Trophoblast cell (in vitro differentiated cells and primary cell): ENCODE results near the gene C3orf80.

ENCODE experiments used
- DNase-seq, 2 donors: peaks; one replicate each; pipeline ENCODE4 v3.0.0-alpha.2; 2016
- H2AFZ ChIP-seq: 2 replicates; pipeline ENCODE4 v1.6.1; 2013; ENCODE audit warnings: low read length, moderate library complexity, mild to moderate bottlenecking; ENCODE audit not compliant: insufficient read depth, poor library complexity
- H2AK5ac ChIP-seq: 2 replicates; pipeline ENCODE4 v1.6.1; 2013; ENCODE audit warnings: mild to moderate bottlenecking, low read length
- H2BK120ac ChIP-seq: 2 replicates; pipeline ENCODE4 v1.6.1; 2013; ENCODE audit warnings: low read length, mild to moderate bottlenecking, moderate library complexity; ENCODE audit not compliant: insufficient read depth, poor library complexity
- H2BK12ac ChIP-seq: 2 replicates; pipeline ENCODE4 v1.6.1; 2013; ENCODE audit warnings: mild to moderate bottlenecking, low read length, moderate library complexity
- H2BK5ac ChIP-seq: 2 replicates; pipeline ENCODE4 v1.6.1; 2013; ENCODE audit warnings: low read length, low read depth, moderate library complexity, mild to moderate bottlenecking; ENCODE audit not compliant: poor library complexity
- H3K14ac ChIP-seq: 2 replicates; pipeline ENCODE4 v1.6.1; 2013; ENCODE audit warnings: mild to moderate bottlenecking, low read length
- H3K18ac ChIP-seq: 2 replicates; pipeline ENCODE4 v1.6.1; 2013; ENCODE audit warnings: mild to moderate bottlenecking, low read length
- H3K23ac ChIP-seq: 2 replicates; pipeline ENCODE4 v1.6.1; 2013; ENCODE audit warnings: low read length
- H3K27ac ChIP-seq: 2 replicates; pipeline ENCODE4 v1.5.1; 2013; ENCODE audit warnings: low read depth, mild to moderate bottlenecking, inconsistent platforms, low read length, moderate library complexity
- H3K27me3 ChIP-seq: 2 replicates; pipeline ENCODE4 v1.6.1; 2013; ENCODE audit warnings: inconsistent platforms, mild to moderate bottlenecking, low read length, moderate library complexity; ENCODE audit not compliant: insufficient read depth
- H3K36me3 ChIP-seq, 2 experiments: 1 replicate in 1 of 2; 2 replicates in 1 of 2; pipeline ENCODE4 v1.6.1; 2013; ENCODE audit warnings: low read length in 2 of 2, mild to moderate bottlenecking in 2 of 2, moderate library complexity in 1 of 2; ENCODE audit not compliant: insufficient read depth in 2 of 2, control insufficient read depth in 1 of 2
- H3K4ac ChIP-seq: 2 replicates; pipeline ENCODE4 v1.6.1; 2013; ENCODE audit warnings: low read depth, mild to moderate bottlenecking, low read length, moderate library complexity
- H3K4me1 ChIP-seq, 2 experiments: 1 replicate in 1 of 2; 2 replicates in 1 of 2; pipeline ENCODE4 v1.6.1; 2013; ENCODE audit warnings: low read length in 2 of 2, mild to moderate bottlenecking in 2 of 2, moderate library complexity in 1 of 2; ENCODE audit not compliant: insufficient read depth in 2 of 2, control insufficient read depth in 1 of 2
- H3K4me2 ChIP-seq: 2 replicates; pipeline ENCODE4 v1.6.1; 2013; ENCODE audit warnings: inconsistent platforms, mild to moderate bottlenecking, low read length, moderate library complexity
- H3K4me3 ChIP-seq: 2 replicates; pipeline ENCODE4 v1.5.1; 2013; ENCODE audit warnings: mild to moderate bottlenecking, low read depth, low read length, inconsistent platforms
- H3K79me1 ChIP-seq: one replicate; pipeline ENCODE4 v1.6.1; 2013; ENCODE audit warnings: low read length
- H3K79me2 ChIP-seq: 2 replicates; pipeline ENCODE4 v1.6.1; 2013; ENCODE audit warnings: low read length, mild to moderate bottlenecking; ENCODE audit not compliant: control insufficient read depth, insufficient read depth, poor library complexity
- H3K9ac ChIP-seq: 2 replicates; pipeline ENCODE4 v1.6.1; 2013; ENCODE audit warnings: mild to moderate bottlenecking, low read length
- H3K9me3 ChIP-seq: 2 replicates; pipeline ENCODE4 v1.6.1; 2013; ENCODE audit warnings: low read depth, mild to moderate bottlenecking, control low read depth, inconsistent platforms, low read length; ENCODE audit not compliant: insufficient read depth
- H4K12ac ChIP-seq: 2 replicates; pipeline ENCODE4 v1.6.1; 2013; ENCODE audit warnings: low read depth, mild to moderate bottlenecking, low read length, moderate library complexity
- H4K8ac ChIP-seq: 2 replicates; pipeline ENCODE4 v1.6.1; 2013; ENCODE audit warnings: low read depth, mild to moderate bottlenecking, low read length, moderate library complexity
- H4K91ac ChIP-seq: one replicate; pipeline ENCODE4 v1.6.1; 2013; ENCODE audit warnings: low read depth, mild to moderate bottlenecking, low read length, moderate library complexity
- WGBS: extraction: QIAGEN DNeasy Blood & Tissue Kit; methylation state at CpG from one replicate; pipeline ENCODE4 v1.1.7; 2013; ENCODE audit warnings: missing lambda C conversion rate; ENCODE audit not compliant: insufficient read length, insufficient coverage; ENCODE audit errors: extremely low coverage; 5-methylcytosine and 5-hydroxymethylcytosine counted together

The C3orf80 gene

GRCh38 chr3:160220038-160220437 is 5.2 kb upstream of the C3orf80 start:
- no peak overlapping the region for H2BK120ac ChIP-seq
- no CpG with 5 or more reads among the region's 2 CpGs for WGBS
- H3K36me3 ChIP-seq = no peaks in the 10 kb centered on the region
- H4K12ac ChIP-seq = no peak overlapping the region
- H3K14ac ChIP-seq = no peak overlapping the region
- no peak overlapping the region for H3K27ac ChIP-seq
- H3K18ac ChIP-seq = no peak overlapping the region
- no peaks in the 10 kb centered on the region for H3K79me1 ChIP-seq
- no peak overlapping the region for H4K8ac ChIP-seq
- H3K4ac ChIP-seq = no peak overlapping the region
- H3K4me3 ChIP-seq = no peak overlapping the region
- H2BK12ac ChIP-seq = no peak overlapping the region
- H3K79me2 ChIP-seq = no peaks in the 10 kb centered on the region
- no peaks in the 10 kb centered on the region for H3K9me3 ChIP-seq
- peaks cover 2 to 3% of the 10 kb centered on the region in 2 experiments for H3K4me1 ChIP-seq
- no peak overlapping the region for H2BK5ac ChIP-seq
- no peak overlapping the region for H4K91ac ChIP-seq
- H3K27me3 ChIP-seq = peaks cover 13% of the 10 kb centered on the region
- no peak for DNase-seq
- H3K23ac ChIP-seq = no peak overlapping the region
- no peak overlapping the region for H3K4me2 ChIP-seq
- no peak overlapping the region for H3K9ac ChIP-seq
- H2AFZ ChIP-seq = no peak overlapping the region
- H2AK5ac ChIP-seq = no peak overlapping the region

GRCh38 chr3:160221019-160221418 is 4.2 kb upstream of the C3orf80 start:
- Histone ChIP-seq H3K14ac (no peak overlapping the region), H4K91ac (no peak overlapping the region), H3K27ac (no peak overlapping the region), H2BK5ac (no peak overlapping the region), H3K4me3 (no peak overlapping the region), H2AK5ac (no peak overlapping the region), H3K9me3 (no peaks in the 10 kb centered on the region), H2BK120ac (no peak overlapping the region), H3K27me3 (peaks cover 23% of the 10 kb centered on the region), H4K12ac (no peak overlapping the region), H3K36me3 (no peaks in the 10 kb centered on the region), H4K8ac (no peak overlapping the region), H3K18ac (no peak overlapping the region), H2AFZ (no peak overlapping the region), H3K23ac (no peak overlapping the region), H2BK12ac (no peak overlapping the region), H3K9ac (no peak overlapping the region), H3K4me2 (no peak overlapping the region), H3K79me1 (no peaks in the 10 kb centered on the region), H3K79me2 (no peaks in the 10 kb centered on the region), H3K4ac (no peak overlapping the region), H3K4me1 (peaks cover 4 to 10% of the 10 kb centered on the region in 2 experiments)
- WGBS = no CpG with 5 or more reads among the region's 2 CpGs
- DNase-seq = no peak

GRCh38 chr3:160224256-160224655 is 966 bp upstream of the C3orf80 start:
- no peaks in the 10 kb centered on the region for H3K79me2 ChIP-seq
- no peak overlapping the region for H3K4me2 ChIP-seq
- no peak overlapping the region for H2AFZ ChIP-seq
- H3K4ac ChIP-seq = no peak overlapping the region
- no peak overlapping the region for H2BK5ac ChIP-seq
- no peak overlapping the region for H3K9ac ChIP-seq
- H3K4me3 ChIP-seq = no peak overlapping the region
- H3K9me3 ChIP-seq = no peaks in the 10 kb centered on the region
- H3K27ac ChIP-seq = no peak overlapping the region
- H3K27me3 ChIP-seq = peaks cover 34% of the 10 kb centered on the region
- peaks cover 9 to 18% of the 10 kb centered on the region in 2 experiments for H3K4me1 ChIP-seq
- no peak overlapping the region for H3K18ac ChIP-seq
- H4K8ac ChIP-seq = no peak overlapping the region
- H3K23ac ChIP-seq = no peak overlapping the region
- H4K12ac ChIP-seq = no peak overlapping the region
- no CpG with 5 or more reads among the region's 12 CpGs for WGBS
- no peaks in the 10 kb centered on the region for H3K36me3 ChIP-seq
- no peak for DNase-seq
- H3K14ac ChIP-seq = no peak overlapping the region
- H2BK12ac ChIP-seq = no peak overlapping the region
- H3K79me1 ChIP-seq = no peaks in the 10 kb centered on the region
- no peak overlapping the region for H2BK120ac ChIP-seq
- H2AK5ac ChIP-seq = no peak overlapping the region
- no peak overlapping the region for H4K91ac ChIP-seq

GRCh38 chr3:160224811-160225175 is 429 bp upstream of the C3orf80 start:
- Histone ChIP-seq H2BK12ac (no peak overlapping the region), H3K79me1 (no peaks in the 10 kb centered on the region), H3K27ac (no peak overlapping the region), H3K18ac (no peak overlapping the region), H2AK5ac (no peak overlapping the region), H3K79me2 (no peaks in the 10 kb centered on the region), H2BK5ac (no peak overlapping the region), H3K9ac (no peak overlapping the region), H3K23ac (no peak overlapping the region), H3K9me3 (no peaks in the 10 kb centered on the region), H2BK120ac (no peak overlapping the region), H3K4ac (no peak overlapping the region), H4K8ac (no peak overlapping the region), H3K4me1 (peaks cover 9 to 18% of the 10 kb centered on the region in 2 experiments), H3K14ac (no peak overlapping the region), H4K12ac (no peak overlapping the region), H3K27me3 (peaks cover 34% of the 10 kb centered on the region), H3K36me3 (no peaks in the 10 kb centered on the region), H3K4me3 (peak overlapping the region; percentile 79), H3K4me2 (peak overlapping the region; percentile 99), H4K91ac (no peak overlapping the region), H2AFZ (no peak overlapping the region)
- no CpG with 5 or more reads among the region's 16 CpGs for WGBS
- DNase-seq = no peak
